22Rv1 (cell line): ENCODE measurements around the gene WDR27.

Experiments
- H3K27ac ChIP-seq: fragments of 450-650 bp; 2 replicates; pipeline ENCODE4 v1.5.1; 2017
- ZFX ChIP-seq: fragments of 450-650 bp; IDR thresholded peaks from 2 replicates; pipeline ENCODE4 v1.6.1; 2017; ENCODE audit warnings: antibody characterized with exemption, borderline replicate concordance
- TF ChIP-seq, protein P1 (sequence below): fragments of 450-650 bp; IDR thresholded peaks from 2 replicates; pipeline ENCODE4 v1.5.1; 2017; ENCODE audit warnings: mild to moderate bottlenecking

WDR27 gene

DNA sequence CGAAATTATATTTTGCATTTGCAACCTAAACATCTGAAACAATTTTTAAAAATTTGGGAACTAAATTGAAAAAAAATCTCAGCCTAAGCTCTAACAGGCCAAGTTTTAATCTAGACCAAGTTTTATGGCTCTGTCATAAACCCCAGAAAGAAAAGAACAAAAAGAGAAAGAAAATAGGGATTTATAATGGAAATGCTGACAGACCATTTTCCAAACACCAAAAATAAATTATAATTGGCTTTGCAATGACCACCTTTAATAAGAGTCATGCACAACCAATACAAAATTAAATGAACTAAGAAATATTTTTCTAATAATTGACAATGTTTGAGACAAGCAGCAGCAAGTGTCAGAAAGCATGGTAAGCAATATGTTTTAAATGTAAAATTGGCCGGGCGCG lies 72.6 kb downstream of the WDR27 start:
- TF ChIP-seq, protein P1, sequence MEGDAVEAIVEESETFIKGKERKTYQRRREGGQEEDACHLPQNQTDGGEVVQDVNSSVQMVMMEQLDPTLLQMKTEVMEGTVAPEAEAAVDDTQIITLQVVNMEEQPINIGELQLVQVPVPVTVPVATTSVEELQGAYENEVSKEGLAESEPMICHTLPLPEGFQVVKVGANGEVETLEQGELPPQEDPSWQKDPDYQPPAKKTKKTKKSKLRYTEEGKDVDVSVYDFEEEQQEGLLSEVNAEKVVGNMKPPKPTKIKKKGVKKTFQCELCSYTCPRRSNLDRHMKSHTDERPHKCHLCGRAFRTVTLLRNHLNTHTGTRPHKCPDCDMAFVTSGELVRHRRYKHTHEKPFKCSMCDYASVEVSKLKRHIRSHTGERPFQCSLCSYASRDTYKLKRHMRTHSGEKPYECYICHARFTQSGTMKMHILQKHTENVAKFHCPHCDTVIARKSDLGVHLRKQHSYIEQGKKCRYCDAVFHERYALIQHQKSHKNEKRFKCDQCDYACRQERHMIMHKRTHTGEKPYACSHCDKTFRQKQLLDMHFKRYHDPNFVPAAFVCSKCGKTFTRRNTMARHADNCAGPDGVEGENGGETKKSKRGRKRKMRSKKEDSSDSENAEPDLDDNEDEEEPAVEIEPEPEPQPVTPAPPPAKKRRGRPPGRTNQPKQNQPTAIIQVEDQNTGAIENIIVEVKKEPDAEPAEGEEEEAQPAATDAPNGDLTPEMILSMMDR = no peak
- TF ChIP-seq ZFX = no peak
- no peak overlapping the region for H3K27ac ChIP-seq

DNA sequence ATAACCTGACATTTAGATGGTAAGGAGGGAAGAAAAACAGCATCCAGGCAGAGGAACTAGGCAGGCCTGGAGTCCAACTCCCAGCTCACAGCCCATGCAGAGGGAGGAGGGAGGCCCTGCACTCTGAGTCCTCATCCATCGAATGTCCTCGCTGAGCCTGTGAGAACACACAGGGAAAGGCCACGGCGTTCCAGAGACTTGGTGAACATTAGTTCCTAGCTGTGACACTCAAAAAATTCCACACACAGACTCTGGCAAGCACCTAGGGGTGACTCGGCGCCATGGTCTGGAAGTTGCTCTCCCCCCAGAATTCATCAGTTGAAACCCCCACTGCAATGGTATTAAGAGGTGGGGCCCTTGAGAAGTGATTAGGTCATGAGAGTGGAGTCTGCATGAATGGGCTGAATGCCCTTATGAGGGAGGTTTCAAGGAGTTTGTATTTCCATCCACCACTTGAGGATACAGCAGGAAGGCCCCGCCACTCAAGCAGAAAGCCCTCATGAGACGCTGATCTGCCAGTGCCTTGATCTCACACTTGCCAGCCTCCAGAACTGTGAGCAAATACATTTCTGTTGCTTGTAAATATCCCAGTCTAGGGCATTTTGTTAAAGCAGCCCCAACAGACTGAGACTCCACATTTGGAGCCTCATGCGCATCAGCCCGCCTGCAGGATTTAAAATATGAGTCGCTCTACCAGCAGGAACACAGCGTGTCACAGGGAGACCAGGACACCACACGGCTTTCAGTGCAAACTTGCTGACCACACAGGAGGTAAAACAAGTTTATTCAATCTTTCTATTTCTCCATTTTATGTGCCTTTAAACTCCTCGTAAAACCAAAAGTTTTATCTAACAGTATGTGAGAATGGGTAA lies 73.9 kb downstream of the WDR27 start:
- TF ChIP-seq, protein P1 = no peak
- TF ChIP-seq ZFX = no peak

GRCh38 chr6:169626649-169627048 lies 75.2 kb downstream of the WDR27 start:
- TF ChIP-seq ZFX = no peak
- TF ChIP-seq, protein P1 = no peak

More for the DNA sequence above, 73.9 kb downstream of the WDR27 start:
- no peak overlapping the region for H3K27ac ChIP-seq

GRCh38 chr6:169626169-169626568 lies 75.7 kb downstream of the WDR27 start:
- TF ChIP-seq, protein P1 = no peak
- no peak for TF ChIP-seq ZFX
- no peak overlapping the region for H3K27ac ChIP-seq

More at GRCh38 chr6:169626649-169627048, 75.2 kb downstream of the WDR27 start:
- H3K27ac ChIP-seq = no peak overlapping the region

- TF ChIP-seq, protein P1 = no peak
- no peak for TF ChIP-seq ZFX
- H3K27ac ChIP-seq = no peak overlapping the region
These were observed 76.5 kb downstream of the WDR27 start for GRCh38 chr6:169625376-169625775.

DNA sequence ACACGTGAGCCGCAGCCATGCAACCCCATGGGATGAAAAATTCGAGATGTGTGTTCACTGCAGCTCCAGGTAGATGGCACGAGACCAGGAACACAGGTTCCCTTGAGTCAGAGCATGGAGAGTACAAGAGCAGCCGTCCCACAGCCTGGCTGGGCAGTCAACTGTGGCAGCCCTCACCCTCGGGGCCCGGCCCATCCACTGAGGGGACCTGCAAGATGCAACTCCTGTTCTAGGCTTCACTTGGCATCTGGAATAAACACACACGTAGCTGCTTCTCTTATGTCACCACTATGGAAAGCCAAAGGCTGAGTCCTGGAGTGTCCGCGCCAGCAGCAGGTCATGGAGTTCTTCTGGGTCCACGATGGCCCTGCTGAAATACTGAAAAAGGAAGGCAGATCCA lies 77.0 kb downstream of the WDR27 start:
- TF ChIP-seq, protein P1 = no peak
- no peak for TF ChIP-seq ZFX
- no peak overlapping the region for H3K27ac ChIP-seq

GRCh38 chr6:169623975-169624374 lies 77.9 kb downstream of the WDR27 start:
- TF ChIP-seq ZFX = no peak
- TF ChIP-seq, protein P1 = no peak
- no peak overlapping the region for H3K27ac ChIP-seq
